Endothelial cell (in vitro differentiated cells): Measurements from ENCODE around the gene PARP4. TPM values are rescaled to one million over a fixed set of nuclear protein-coding genes. Genes with fewer than 3 reads are reported as not detected.
"Not testable (repeated sequence)": the region's sequence is repeated elsewhere in the genome, so short reads cannot be mapped to it uniquely, and the experiment has no call there.

Source experiments
- DNase-seq: peaks from one replicate; pipeline ENCODE4 v3.0.0; 2021; ENCODE audit warnings: low spot score
- H3K27ac Mint-ChIP-seq: one replicate; pipeline ENCODE4 v1.8.0; 2021; ENCODE audit warnings: mixed read lengths, inconsistent platforms; ENCODE audit not compliant: unreplicated experiment
- H3K27me3 Mint-ChIP-seq: one replicate; pipeline ENCODE4 v1.8.0; 2021; ENCODE audit warnings: mild to moderate bottlenecking, moderate library complexity, mixed read lengths, inconsistent platforms; ENCODE audit not compliant: unreplicated experiment
- H3K36me3 Mint-ChIP-seq: one replicate; pipeline ENCODE4 v1.8.0; 2021; ENCODE audit warnings: mild to moderate bottlenecking, low read depth, mixed read lengths, inconsistent platforms; ENCODE audit not compliant: unreplicated experiment
- H3K4me1 Mint-ChIP-seq: one replicate; pipeline ENCODE4 v1.8.0; 2021; ENCODE audit warnings: mild to moderate bottlenecking, mixed read lengths, inconsistent platforms; ENCODE audit not compliant: unreplicated experiment
- H3K4me3 Mint-ChIP-seq: one replicate; pipeline ENCODE4 v1.8.0; 2021; ENCODE audit warnings: mild to moderate bottlenecking, mixed read lengths, inconsistent platforms; ENCODE audit not compliant: unreplicated experiment
- H3K9me3 Mint-ChIP-seq: one replicate; pipeline ENCODE4 v1.8.0; 2021; ENCODE audit warnings: mixed read lengths, inconsistent platforms; ENCODE audit not compliant: unreplicated experiment
- total RNA-seq: library from RNA; stranded (reverse); fragmentation: NEBNext Ultra II Directional; extraction: Animal tissue kit (Norgen Biotek cat#: 25700); gene quantifications from one replicate; pipeline ENCODE4 v1.2.1, GENCODE V29; 2021; ENCODE audit not compliant: unreplicated experiment
- TF ChIP-seq, protein P1 (sequence below): fragments of 200-600 bp; sonication (generic); IDR thresholded peaks from one replicate; pipeline ENCODE4 v1.5.0; 2021; ENCODE audit warnings: antibody characterized with exemption; ENCODE audit not compliant: unreplicated experiment

The PARP4 gene
- total RNA-seq, 1 donor from 2014 or later: 31.8 TPM

DNA sequence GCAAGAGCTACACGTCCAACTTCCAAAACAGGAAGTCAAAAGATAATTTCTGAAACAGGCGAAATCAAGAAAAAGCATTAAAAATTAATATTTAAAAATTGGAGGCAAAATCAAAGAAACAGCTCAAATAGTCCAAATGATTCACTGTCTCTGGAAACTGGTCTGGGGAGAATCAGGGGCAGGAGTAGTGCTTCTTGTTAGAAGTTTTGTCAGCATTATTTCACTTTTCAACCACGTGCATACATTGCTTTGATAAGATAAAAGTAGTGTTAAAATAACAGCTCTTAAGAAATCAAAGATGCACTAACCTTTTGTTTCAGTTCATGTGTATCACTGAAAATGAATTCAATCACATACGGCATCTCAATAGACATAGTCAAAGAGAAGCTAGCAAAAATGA lies 53.8 kb downstream of the PARP4 start:
- peaks cover 9% of the 10 kb centered on the region for H3K36me3 Mint-ChIP-seq
- TF ChIP-seq, protein P1, sequence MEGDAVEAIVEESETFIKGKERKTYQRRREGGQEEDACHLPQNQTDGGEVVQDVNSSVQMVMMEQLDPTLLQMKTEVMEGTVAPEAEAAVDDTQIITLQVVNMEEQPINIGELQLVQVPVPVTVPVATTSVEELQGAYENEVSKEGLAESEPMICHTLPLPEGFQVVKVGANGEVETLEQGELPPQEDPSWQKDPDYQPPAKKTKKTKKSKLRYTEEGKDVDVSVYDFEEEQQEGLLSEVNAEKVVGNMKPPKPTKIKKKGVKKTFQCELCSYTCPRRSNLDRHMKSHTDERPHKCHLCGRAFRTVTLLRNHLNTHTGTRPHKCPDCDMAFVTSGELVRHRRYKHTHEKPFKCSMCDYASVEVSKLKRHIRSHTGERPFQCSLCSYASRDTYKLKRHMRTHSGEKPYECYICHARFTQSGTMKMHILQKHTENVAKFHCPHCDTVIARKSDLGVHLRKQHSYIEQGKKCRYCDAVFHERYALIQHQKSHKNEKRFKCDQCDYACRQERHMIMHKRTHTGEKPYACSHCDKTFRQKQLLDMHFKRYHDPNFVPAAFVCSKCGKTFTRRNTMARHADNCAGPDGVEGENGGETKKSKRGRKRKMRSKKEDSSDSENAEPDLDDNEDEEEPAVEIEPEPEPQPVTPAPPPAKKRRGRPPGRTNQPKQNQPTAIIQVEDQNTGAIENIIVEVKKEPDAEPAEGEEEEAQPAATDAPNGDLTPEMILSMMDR: no peak
- no peak overlapping the region for H3K27ac Mint-ChIP-seq

DNA sequence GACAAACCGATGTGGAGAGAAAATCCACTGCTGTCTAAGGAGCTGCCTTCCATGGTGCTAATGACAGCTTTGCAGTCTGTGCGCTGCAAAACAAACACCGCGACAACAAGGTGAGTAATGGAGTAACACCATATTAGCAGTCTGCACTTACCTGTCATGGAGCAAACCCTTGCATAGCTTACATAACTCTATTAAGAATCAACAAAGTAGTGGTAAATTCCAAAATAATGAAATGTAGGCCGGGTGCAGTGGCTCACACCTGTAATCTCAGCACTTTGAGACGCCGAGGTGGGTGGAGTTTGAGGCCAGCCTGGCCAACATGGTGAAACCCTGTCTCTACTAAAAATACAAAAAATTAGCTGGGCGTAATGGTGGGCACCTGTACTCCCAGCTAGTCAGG lies 56.2 kb downstream of the PARP4 start:
- H3K36me3 Mint-ChIP-seq: peaks cover 9% of the 10 kb centered on the region
- DNase-seq: no peak
- H3K4me1 Mint-ChIP-seq: no peaks in the 10 kb centered on the region
- H3K27ac Mint-ChIP-seq: no peak overlapping the region
- no peaks in the 10 kb centered on the region for H3K27me3 Mint-ChIP-seq
- no peaks in the 10 kb centered on the region for H3K9me3 Mint-ChIP-seq
- no peak overlapping the region for H3K4me3 Mint-ChIP-seq
- TF ChIP-seq, protein P1: no peak

More for the DNA sequence above, 53.8 kb downstream of the PARP4 start:
- no peaks in the 10 kb centered on the region for H3K9me3 Mint-ChIP-seq
- no peak for DNase-seq
- H3K4me3 Mint-ChIP-seq: peak overlapping the region; percentile 31
- peaks cover 1% of the 10 kb centered on the region for H3K27me3 Mint-ChIP-seq
- no peaks in the 10 kb centered on the region for H3K4me1 Mint-ChIP-seq

DNA sequence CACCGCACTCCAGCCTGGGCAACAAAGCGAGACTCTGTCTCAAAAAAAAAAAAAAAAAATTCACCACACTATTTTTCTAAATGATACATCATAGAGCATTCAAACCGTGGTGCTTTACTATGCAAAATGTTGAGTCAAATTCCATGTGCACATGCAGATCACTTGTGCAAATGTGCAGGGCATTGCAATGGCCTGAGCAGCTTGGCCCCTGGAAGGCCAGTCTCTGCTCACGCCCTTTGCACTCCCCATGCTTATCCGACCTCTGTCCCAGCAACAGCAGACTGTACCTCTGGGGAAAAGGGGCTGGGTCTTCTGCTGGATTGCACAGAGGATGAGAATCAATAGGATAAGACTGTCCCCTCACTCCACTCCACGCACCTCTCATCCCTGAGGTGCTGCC lies 58.5 kb downstream of the PARP4 start:
- no peak overlapping the region for H3K4me3 Mint-ChIP-seq
- TF ChIP-seq, protein P1: no peak
- no peaks in the 10 kb centered on the region for H3K27me3 Mint-ChIP-seq
- no peak overlapping the region for H3K27ac Mint-ChIP-seq
- no peaks in the 10 kb centered on the region for H3K9me3 Mint-ChIP-seq
- peaks cover 8% of the 10 kb centered on the region for H3K36me3 Mint-ChIP-seq
- no peaks in the 10 kb centered on the region for H3K4me1 Mint-ChIP-seq
- no peak for DNase-seq

DNA sequence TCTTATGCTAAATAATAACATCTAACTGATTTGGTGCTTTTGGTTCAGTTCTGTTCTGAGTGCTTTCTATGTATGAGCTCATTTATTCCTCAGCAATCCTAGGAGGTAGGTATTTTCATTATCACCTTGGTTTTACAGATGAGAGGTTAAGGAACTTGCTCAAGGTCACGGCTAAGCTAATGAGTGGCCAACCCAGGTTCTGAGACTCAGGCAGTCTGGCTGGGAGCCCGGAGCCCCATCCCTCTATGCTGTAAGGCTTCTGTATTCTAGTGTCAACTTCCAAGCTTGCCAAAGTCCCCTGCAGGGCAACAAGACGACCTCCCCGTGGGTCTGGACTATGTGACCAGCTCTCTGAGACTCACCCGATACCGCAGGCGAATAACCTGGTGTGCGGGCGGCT lies 60.5 kb downstream of the PARP4 start:
- Mint-ChIP-seq H3K4me1 (no peaks in the 10 kb centered on the region), H3K27me3 (no peaks in the 10 kb centered on the region), H3K4me3 (no peak overlapping the region), H3K9me3 (no peaks in the 10 kb centered on the region), H3K36me3 (peaks cover 3% of the 10 kb centered on the region), H3K27ac (no peak overlapping the region)
- TF ChIP-seq, protein P1: no peak
- no peak for DNase-seq

DNA sequence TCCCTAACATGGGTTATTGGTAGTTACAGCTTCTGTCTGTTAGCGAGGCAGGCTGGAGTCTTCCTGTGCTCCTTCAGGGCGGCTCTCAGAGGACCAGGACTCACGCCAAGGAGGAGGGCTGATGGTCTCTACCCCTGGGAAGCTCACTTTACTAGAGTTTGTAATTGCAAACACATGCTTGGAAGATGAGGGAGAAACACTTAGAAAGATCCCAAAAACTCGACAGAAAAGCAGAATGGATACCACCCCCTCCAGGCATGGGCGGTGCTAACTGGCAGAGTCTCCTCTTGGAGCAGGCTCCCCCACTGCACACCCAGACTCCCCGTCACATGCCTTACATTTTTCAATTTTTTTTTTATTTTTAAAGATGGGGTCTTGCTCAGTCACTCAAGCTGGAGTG lies 62.0 kb downstream of the PARP4 start:
- Mint-ChIP-seq H3K36me3 (peaks cover 7% of the 10 kb centered on the region), H3K27ac (no peak overlapping the region)
- TF ChIP-seq, protein P1: no peak

DNA sequence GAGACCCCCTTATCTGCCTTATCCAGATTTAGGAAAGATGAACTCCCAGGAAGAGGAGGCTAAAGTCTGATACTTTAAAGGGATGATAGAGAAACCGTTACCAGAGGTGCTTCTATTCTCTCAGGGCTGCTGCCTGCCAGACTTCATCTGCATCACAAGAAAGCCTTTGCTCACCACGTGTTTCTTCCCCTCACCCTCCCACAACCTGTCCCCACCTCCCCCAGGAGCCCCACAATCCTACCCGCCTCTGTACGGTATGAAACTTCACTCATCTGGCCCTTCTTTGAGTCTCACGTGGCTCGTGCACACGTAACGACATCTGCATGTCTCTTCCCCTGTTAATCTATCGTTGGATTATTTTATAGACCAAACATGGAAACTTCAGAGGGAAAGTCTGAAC lies 67.7 kb downstream of the PARP4 start:
- H3K4me3 Mint-ChIP-seq: peak overlapping the region; percentile 10
- DNase-seq: not testable (repeated sequence)

More for the DNA sequence above, 62.0 kb downstream of the PARP4 start:
- no peaks in the 10 kb centered on the region for H3K9me3 Mint-ChIP-seq
- no peak overlapping the region for H3K4me3 Mint-ChIP-seq
- no peak for DNase-seq
- H3K4me1 Mint-ChIP-seq: no peaks in the 10 kb centered on the region
- H3K27me3 Mint-ChIP-seq: no peaks in the 10 kb centered on the region

More for the DNA sequence above, 67.7 kb downstream of the PARP4 start:
- not testable (repeated sequence) for H3K36me3 Mint-ChIP-seq, H3K27me3 Mint-ChIP-seq, H3K9me3 Mint-ChIP-seq, H3K27ac Mint-ChIP-seq, H3K4me1 Mint-ChIP-seq
